Muscle of arm (tissue), 12 donors: ENCODE data around the gene ISCA2. TPM values are rescaled to one million over a fixed set of nuclear protein-coding genes. Genes with fewer than 3 reads are reported as not detected.
"Not testable (repeated sequence)": the region's sequence is repeated elsewhere in the genome, so short reads cannot be mapped to it uniquely, and the experiment has no call there.

Source experiments
- DNase-seq: peaks from one replicate; pipeline ENCODE4 v3.0.0-alpha.2; 2013
- polyA plus RNA-seq, 12 donors: library from polyadenylated mRNA; unstranded; fragments of 120-200 nt; gene quantifications; one replicate each; pipeline ENCODE4 v1.2.1, GENCODE V29; 2013; ENCODE audit not compliant: insufficient read length in 12 of 12

ISCA2 gene
- polyA plus RNA-seq, 12 donors = 18.4 to 39.8 (median 24.3) TPM; not detected in 1

- peak; percentile 25 for DNase-seq
These were observed 31.8 kb downstream of the ISCA2 start for GRCh38 chr14:74525361-74525851.

GRCh38 chr14:74526854-74527585, 33.5 kb downstream of the ISCA2 start:
- DNase-seq = no peak

- DNase-seq = no peak
These were observed 34.2 kb downstream of the ISCA2 start for GRCh38 chr14:74527736-74528280.

- DNase-seq = no peak
These were observed 34.8 kb downstream of the ISCA2 start for GRCh38 chr14:74528406-74528805.

GRCh38 chr14:74528886-74529285, 35.3 kb downstream of the ISCA2 start:
- DNase-seq = no peak

- DNase-seq = no peak
These were observed 37.4 kb downstream of the ISCA2 start for GRCh38 chr14:74531006-74531405.

GRCh38 chr14:74531467-74531866, 37.9 kb downstream of the ISCA2 start:
- no peak for DNase-seq

GRCh38 chr14:74532246-74532645, 38.7 kb downstream of the ISCA2 start:
- DNase-seq = no peak

GRCh38 chr14:74533576-74533975, 40.0 kb downstream of the ISCA2 start:
- no peak for DNase-seq

- DNase-seq = no peak
These were observed 42.3 kb downstream of the ISCA2 start for GRCh38 chr14:74535756-74536325.

- not testable (repeated sequence) for DNase-seq
These were observed 42.8 kb downstream of the ISCA2 start for GRCh38 chr14:74536336-74536735.

- no peak for DNase-seq
These were observed 45.1 kb downstream of the ISCA2 start for GRCh38 chr14:74538411-74539391.

- no peak for DNase-seq
These were observed 45.9 kb downstream of the ISCA2 start for GRCh38 chr14:74539503-74539902.

- no peak for DNase-seq
These were observed 47.7 kb downstream of the ISCA2 start for GRCh38 chr14:74541225-74541624.

GRCh38 chr14:74542056-74542685, 48.6 kb downstream of the ISCA2 start:
- no peak for DNase-seq

GRCh38 chr14:74543771-74544438, 50.3 kb downstream of the ISCA2 start:
- no peak for DNase-seq

- DNase-seq = no peak
These were observed 51.8 kb downstream of the ISCA2 start for GRCh38 chr14:74545386-74545785.

- no peak for DNase-seq
These were observed 52.9 kb downstream of the ISCA2 start for GRCh38 chr14:74546416-74546815.
